HFF-Myc (cell line): ENCODE measurements around the gene LAG3.

Experiments used
- DNase-seq: peaks from one replicate; pipeline ENCODE4 v3.0.0-alpha.2; 2011; ENCODE audit warnings: low read depth; ENCODE audit errors: extremely low read depth
- H3K4me3 ChIP-seq: replicated peaks from 2 replicates; pipeline ENCODE4 v1.5.1; 2011; ENCODE audit warnings: low read depth, mild to moderate bottlenecking, control low read depth, low read length
- TF ChIP-seq, protein P1 (sequence below): IDR thresholded peaks from 2 replicates; pipeline ENCODE4 v1.5.1; 2012; ENCODE audit warnings: mild to moderate bottlenecking, low read depth, low read length, control low read depth; ENCODE audit errors: missing control alignments

The LAG3 gene

DNA sequence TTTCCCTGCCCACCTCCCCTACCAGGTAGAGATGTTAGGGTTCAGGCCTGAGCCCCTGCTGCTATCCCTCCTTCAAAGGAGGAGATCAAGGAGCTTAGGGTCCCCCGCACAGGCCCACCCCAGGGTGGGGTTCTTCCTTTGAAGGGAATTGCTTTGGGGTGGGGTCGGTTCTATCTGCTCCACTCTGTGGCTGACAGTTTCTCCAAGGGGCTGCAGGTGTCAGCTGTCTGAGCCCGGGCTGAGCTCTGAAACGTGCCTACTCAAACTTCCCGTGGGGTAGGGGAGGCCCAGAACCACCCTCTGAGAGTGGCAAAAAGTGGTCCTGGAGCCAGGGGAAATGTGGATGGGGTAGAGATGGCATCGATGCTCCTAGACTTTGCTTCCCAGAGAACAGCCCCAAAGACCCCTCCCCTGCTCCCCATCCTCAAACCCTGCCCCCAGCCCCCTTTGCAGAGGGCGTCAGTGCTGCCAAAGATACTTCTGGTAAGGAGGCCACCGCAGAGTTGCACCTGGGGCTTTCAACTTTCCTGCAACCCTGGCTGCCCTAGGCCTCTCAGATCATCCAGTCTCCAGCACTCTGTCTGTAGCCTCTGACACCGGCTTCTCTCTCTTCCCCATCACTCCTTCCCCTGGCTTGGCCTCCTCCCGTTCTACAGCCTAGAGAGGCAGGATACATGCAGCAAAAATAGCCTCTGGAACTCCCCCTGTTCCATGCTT lies 10.7 kb downstream of the LAG3 start:
- H3K4me3 ChIP-seq, result no peak overlapping the region
- DNase-seq, result no peak

DNA sequence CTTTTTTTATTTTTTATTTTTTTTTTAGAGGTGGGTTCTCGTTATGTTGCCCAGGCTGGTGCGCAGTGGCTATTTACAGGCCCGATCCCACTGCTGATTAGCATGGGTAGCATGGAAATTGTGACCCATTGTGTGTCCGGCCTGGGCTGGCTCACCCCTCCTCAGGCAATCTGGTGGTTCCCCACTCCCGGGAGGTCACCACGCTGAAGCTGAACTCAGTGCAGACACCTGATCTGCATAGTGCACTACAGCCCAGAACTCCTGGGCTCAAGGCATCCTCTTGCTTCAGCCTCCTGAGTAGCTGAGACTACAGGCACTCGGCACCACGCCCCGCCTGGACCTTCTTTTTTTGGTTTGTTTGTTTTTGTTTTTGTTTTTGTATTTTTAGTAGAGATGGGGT lies 11.5 kb downstream of the LAG3 start:
- DNase-seq, result no peak
- H3K4me3 ChIP-seq, result no peak overlapping the region
- TF ChIP-seq, protein P1, sequence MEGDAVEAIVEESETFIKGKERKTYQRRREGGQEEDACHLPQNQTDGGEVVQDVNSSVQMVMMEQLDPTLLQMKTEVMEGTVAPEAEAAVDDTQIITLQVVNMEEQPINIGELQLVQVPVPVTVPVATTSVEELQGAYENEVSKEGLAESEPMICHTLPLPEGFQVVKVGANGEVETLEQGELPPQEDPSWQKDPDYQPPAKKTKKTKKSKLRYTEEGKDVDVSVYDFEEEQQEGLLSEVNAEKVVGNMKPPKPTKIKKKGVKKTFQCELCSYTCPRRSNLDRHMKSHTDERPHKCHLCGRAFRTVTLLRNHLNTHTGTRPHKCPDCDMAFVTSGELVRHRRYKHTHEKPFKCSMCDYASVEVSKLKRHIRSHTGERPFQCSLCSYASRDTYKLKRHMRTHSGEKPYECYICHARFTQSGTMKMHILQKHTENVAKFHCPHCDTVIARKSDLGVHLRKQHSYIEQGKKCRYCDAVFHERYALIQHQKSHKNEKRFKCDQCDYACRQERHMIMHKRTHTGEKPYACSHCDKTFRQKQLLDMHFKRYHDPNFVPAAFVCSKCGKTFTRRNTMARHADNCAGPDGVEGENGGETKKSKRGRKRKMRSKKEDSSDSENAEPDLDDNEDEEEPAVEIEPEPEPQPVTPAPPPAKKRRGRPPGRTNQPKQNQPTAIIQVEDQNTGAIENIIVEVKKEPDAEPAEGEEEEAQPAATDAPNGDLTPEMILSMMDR, result no peak

More for the DNA sequence above, 10.7 kb downstream of the LAG3 start:
- TF ChIP-seq, protein P1, result no peak

DNA sequence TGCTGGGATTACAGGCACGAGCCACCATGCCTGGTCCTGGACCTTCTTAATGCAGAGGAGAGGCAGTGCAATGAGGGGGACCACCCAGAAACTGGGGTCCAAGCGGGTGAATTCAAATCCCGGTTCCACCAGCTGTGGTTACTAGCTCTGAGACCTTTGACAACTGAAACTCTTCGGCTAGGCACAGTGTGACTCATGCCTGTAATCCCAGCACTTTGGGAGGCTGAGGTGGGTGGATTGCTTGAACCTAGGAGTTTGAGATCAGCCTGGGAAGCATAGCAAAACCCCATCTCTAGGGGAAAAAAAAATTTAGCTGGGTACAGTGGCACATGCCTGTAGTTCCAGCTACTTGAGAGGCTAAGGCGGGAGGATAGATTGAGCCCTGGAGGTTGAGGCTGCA lies 12.0 kb downstream of the LAG3 start:
- TF ChIP-seq, protein P1, result no peak
- no peak overlapping the region for H3K4me3 ChIP-seq
- DNase-seq, result no peak

DNA sequence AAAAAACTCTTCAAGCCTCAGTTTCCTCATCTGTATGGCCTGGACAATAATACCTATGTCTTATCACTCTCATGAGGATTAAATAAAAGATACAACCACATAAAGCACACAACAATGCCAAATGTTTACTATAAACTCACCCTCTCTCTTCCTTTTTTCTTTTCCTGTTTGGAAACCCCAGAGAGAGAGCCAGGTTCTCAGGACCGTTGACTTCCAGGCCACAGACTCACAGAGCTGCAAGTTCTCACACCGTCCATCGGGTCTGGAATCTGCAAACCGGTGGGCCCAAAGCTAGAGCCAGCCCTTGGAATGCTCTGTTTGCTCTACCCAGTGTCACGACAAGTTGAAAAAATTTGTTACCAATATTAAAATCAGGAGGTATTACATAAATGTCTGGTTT lies 12.4 kb downstream of the LAG3 start:
- no peak overlapping the region for H3K4me3 ChIP-seq
- TF ChIP-seq, protein P1, result no peak
- DNase-seq, result no peak

DNA sequence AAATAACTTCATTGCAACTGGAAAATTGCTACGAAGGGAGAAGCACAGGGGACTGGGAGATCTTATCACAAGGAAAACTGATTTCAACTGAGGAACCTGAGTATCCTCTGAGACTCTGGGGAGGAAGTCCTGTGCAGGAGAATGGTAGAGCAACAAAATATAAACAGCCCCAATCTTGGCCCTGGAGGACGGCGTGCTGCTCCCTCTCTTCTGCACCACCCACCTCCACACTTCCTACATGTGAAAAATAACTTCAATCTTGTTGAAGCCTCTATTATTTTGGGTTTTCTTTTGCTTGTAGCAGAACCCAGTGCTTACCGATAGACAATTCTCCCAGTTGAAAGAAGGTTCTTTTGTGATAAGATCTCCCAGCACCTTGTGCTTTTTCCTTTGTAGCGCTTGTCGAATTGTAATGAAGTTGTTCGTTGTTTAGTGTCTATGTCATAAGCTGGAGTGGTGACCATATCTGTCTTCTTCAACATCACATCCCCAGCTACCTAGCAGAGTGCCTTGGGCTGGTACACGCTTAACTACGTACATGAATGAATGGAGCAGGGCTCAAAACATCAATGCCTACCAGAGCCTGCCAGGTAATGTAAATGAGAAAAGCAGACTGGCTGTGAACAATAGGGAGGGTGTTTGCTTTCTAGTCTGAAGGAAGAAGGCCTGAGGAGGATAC lies 14.2 kb downstream of the LAG3 start:
- DNase-seq, result no peak
- TF ChIP-seq, protein P1, result no peak
- no peak overlapping the region for H3K4me3 ChIP-seq

DNA sequence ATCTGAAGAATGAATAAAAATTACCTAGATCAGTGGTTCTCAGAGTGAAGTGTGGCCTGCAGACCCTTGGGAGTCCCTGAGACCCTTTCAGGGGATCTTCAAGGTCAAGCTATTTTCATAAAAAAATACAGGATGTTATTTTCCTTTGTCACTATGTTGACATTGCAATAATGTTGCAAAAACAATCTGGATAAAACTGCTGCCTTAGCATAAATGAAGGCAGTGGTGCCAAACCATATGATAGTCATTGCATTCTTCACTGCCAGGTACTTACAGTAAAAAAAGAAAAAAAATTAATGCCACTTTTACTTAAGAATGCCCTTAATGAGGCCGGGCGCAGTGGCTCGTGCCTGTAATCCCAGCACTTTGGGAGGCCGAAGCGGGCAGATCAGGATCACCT lies 15.0 kb downstream of the LAG3 start:
- TF ChIP-seq, protein P1, result no peak
- no peak for DNase-seq
- H3K4me3 ChIP-seq, result no peak overlapping the region
